NK-92 (cell line): ENCODE data around the gene DCPS.

Source experiments
- DNase-seq: peaks from one replicate; lab custom pipeline; 2025; ENCODE audit not compliant: unreplicated experiment; lab: John Stamatoyannopoulos, UW

The DCPS gene

DNA sequence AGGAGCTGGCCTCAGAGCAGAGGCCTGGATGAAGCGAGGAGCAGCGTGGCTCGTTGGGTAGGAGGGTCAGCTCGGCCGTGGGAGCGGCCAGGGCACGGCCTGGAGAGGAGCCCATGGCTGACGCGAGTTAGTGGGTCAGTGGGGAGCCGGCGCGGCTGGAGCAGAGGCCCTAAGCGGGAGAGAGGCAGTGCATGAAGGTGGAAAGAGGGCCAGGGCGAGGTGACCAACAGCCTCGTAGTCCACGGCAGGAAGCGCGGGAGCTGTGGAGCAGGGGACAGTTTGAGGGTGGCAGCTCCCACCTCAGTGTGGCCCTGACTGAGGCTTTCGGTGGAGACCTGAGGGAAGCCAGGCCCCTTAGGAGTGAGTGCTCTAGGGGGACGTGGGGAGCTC, 24.1 kb downstream of the DCPS start:
- no peak for DNase-seq

DNA sequence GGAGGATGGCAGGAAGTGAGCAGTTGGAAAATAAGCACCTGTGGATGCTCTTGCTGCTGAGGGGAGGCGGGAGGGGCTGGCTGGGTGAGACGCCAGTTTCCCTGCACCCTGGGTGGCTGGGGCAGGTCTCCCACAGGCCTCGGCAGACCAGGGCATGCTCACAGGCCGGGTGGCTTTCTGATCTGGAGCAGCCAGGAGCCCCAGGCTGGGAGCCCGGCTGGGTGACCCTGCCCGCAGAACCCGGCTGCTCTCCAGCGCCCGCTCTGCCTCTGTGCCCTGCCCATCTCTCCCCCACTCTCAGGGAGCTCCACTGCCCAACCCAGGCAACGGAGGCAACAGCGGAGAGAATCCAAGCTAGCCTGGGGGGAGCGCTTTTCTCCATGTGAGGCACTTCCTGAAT, 24.6 kb downstream of the DCPS start:
- DNase-seq, result no peak

DNA sequence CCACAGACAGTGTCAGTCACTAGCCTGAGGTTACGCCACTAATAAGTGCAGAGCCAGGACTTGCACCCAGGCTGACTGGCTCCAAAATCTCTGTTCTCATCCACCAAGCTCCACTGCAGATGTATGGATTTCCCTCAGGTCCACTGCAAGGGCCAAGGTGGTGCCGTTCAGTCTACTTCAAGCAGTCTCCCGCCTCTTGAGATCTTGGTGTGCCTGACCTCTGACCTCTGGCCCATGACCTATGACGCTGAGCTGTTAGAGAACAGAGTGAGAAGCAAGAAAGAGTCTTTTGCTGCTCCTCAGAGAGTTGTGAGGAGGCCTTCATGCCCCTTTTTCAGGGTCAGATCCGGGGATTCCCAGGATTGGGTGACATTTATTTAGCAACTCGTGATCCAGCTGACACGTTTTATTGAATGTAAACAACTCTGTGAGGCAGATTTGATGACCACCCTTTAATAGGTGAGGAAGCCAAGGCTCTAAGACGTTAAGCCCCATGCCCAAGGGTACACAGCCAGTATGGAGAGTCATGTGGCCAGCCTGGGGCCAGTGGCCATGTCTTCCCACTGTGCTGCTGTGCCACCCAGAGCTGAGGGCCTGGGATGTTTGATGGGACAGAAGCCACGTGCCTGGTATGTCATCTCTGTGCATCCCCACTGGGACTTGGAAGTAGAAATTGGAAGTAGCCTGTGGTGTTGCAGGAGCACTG, 25.2 kb downstream of the DCPS start:
- no peak for DNase-seq

DNA sequence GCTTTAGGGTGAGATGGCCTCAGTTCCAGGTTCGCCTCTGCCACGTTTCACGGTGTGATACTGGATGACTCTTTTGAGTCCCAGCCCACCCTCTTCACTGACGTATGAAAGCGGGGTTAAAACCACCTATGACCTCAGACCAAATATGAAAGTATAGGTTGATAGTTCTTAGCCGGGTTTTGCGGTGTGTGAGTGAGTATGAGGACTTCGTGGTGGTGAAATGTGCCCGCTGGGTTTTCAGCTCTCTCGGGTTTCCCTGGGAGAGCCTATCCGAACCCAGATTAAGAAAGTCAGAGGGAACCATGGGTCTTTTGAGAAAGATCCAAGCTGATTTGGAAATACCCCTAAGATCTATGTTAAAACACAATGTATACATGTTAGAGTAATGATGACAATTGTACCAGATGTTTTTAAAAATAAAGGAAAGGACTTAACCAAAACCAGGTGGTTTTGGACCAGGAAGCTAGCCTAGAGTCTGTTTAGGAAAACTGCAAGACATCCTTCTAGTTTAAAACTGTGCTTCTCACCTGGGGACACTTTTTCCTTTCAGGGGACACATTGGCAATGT, 25.9 kb downstream of the DCPS start:
- no peak for DNase-seq

DNA sequence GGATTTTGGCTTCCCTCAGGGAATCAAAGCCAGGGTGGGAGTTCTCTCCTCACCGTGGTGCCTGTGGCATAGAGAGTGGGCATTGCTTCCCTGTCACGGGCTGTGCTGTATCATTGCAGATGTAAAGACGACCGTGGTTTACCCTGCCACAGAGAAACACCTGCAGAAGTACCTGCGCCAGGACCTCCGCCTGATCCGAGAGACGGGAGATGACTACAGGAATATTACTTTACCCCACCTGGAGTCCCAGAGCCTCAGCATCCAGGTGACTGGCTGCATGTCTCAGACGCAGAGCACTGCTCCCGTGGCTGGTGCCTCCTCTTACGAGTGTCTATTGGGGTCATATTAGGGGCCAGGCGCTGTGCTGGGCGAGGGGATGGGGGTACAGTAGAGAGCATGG, 27.4 kb downstream of the DCPS start:
- DNase-seq, result no peak

DNA sequence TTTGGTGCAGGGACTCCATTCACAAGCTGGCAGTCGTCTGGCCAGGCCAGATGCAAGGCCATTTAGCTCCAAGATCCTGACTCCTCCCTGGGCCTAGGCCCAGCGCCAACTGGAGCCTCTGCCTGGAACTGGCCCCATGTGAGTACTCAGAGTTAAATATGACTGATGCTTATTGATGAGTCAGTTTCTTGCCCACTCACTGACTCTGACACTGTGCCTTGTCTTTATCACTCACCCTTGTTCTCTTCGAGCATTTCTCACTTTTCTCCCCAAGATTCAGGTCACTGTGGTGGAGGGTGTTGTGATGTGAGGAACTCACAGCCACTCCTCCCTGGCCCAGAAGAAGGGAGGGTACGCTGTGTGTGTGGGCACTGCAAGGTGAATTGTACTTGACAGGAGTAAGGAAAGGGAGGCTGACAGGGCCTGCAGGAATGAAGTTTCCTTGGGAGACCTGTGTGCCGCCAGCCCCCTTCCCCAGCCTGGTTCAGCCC, 28.4 kb downstream of the DCPS start:
- no peak for DNase-seq

DNA sequence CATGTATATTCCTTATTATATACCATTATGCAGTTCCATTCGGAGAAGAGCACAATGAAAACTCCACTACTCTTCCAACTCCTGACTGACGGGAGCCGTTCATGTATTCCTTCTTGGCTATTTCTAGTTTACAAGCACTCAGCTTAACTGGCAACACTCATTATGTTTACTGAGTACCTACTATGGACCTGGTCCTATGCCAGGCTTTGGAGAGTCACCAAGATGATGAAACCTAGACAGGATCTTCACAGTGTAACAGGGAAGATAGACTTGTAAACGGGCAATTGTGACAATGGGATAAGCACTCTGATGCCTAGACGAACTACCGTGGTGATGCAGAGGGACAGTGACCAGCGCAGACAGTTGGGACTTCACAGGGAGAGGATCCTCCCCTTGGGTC, 29.3 kb downstream of the DCPS start:
- DNase-seq, result no peak

DNA sequence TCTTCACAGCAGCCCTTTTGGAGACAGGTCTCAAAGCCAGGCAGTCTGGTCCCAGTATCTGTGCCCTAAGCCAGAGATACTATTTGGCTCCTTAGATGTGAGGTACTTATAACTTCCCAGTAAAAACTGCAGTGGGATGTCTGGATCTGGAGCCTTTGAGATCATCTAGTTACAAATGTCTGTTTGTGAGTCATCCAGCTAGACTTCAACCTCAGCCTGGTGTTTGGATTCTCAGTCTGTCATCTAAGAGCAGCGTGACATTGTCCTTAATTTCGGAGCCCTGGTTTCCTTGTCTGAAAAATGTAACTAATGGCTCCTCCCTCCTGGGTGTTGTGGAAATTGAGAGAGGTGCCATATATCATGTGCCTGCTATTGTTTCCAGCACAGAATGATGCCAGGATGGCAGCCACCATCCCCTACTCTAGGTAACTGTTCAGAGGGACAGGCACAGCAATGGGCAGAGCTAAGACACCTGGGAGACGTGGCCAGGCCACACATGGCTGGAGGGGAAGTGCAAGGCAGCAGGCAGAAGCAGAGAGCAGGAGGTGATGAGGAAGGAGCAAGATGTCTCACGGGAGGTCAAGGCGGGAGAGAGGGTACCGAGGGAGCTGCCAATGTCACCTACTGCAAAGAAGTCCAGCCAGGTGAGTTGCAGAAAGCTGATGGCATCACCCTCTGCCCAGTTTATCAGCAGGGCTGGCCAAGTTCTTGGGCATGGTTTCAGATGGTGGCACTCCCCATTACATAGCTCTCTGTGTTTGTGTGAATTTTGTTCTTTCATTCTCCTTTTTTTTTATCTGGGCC, 31.0 kb downstream of the DCPS start:
- no peak for DNase-seq

DNA sequence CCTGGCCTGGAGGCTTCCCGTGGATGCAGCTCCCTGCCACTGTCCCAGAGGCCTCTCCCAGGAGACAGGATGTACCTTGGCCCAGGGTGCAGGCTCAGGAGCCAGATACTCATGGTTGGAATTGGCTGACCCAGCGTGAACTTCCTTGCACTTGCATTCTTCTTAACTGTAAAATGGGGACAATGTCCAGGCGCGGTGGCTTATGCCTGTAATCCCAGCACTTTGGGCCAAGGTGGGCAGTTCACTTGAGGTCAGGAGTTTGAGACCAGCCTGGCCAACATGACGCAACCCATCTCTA, 31.6 kb downstream of the DCPS start:
- no peak for DNase-seq

DNA sequence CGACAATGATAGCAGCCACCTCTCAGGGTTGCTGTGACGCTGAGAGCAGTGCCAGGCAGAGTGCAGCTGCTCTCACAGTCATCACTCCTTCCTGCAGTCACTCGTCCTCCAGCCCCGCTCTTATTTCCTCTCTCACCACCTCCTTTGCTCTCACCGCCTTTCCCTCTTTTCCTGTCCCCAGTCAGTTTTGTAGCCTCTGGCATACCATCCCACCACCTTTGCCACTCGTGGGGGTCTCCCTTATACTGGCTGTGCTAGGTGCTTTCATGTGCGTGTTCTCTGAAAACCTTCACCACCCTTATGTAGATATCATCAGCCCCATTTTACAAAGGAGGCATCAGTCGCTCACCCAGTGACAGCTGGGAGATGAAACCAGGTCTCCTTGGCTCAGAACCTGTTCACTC, 32.3 kb downstream of the DCPS start:
- no peak for DNase-seq

DNA sequence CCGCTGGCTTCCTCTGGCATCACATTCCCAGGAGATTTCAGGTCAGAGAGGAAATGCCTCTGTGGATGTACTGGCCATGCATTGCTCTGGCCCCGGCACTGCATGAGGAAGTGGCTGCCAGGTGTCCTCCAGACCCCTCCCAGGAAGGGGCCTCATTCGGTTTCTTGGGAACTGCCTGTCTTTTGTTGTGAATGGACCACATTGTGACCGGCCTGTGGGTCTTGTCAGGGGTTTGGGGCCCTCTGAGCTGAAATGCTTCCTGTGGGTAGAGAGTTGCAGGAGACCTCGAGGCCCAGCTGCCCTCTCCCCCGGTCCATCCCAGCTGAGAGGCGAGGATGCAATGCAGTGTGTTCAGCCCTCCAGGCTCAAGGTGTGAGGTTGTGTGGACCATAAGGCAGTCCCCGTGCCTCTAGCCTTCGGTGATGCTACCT, 32.8 kb downstream of the DCPS start:
- DNase-seq, result no peak

DNA sequence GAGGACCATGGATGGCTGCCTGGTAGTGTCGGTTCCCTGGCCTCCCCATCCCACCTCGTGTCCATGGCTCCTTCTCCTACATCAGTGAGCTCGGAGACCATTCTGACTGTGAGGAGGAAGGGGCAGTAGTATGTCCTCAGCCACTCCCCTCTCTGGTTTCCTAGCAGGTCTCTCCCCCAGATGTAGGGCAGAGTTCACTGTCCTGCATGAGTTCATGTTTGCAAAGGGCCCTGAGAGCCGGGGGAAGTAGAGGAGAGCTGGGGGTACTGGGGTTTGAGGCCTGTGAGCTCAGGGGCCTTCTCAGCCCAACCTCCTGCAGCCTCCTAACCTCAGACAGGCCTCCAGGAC, 33.2 kb downstream of the DCPS start:
- DNase-seq, result no peak

DNA sequence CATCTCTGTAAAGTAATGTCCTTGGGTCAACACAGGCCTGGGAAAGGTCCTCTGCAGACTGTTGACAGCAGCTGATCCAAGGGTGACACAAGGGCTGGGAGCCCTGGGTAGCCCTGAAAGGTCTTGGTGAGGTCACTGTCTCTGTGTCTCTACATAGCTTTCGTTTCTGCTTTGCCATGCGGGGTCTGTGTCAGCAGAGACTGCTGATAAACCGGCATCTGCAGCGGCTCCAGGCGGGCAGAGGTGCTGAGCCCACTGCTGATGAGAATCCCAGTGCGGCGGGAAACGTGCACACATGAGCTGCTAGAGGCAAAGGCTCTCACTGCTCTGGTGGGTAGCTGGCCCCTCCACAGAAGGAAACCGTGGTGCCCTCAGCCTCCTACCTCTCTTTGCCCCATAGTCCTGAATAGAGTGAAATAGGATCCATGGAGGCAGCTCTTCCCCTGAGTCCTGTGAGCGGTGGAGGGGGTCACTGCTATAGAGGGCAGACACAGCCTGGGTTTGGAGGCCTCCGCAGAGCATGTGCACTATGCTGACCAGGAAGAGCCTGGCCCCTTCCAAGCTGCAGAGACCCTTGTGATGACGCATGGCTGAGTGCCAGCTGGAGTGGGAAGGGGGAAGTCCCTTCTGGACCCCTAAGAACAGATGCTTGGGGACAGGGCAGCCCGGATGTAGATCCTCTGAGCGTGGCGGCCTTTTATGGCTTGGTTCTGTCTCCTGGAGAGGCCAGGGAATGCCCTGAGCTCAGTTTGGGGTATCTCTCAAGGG, 33.8 kb downstream of the DCPS start:
- no peak for DNase-seq

DNA sequence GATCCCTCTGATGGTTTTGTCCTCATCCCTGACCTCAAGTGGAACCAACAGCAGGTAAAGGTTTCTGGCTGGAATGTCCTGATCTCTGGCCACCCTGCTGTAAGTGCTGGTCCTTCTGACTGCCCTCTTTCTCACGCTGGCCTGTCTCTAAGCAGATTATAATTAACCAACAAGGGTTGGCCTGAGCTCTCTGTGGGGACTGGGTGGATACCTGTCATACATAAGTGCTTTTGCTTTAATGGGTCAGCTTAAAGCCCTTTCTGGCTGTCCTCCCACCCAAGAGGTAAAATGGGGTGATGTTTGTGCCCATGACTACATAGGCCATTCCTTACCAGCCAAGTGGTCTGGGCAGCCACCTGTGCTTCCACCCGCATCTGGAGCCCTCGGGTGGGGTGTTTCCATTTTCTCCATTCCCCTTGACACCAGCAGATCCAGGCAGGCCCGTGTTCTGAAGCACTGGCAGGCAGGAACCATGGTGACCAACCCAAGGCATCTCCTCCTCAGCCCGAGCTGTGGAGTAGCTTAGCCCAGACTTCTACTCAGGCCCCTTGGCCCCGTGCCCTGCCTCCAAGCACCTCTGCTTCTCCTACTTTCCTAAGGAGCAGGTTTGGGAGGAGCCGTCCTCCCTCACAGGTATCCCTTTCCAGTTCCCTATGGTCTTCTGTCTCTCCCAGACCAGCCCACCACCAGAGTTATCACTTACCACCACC, 34.6 kb downstream of the DCPS start:
- no peak for DNase-seq

DNA sequence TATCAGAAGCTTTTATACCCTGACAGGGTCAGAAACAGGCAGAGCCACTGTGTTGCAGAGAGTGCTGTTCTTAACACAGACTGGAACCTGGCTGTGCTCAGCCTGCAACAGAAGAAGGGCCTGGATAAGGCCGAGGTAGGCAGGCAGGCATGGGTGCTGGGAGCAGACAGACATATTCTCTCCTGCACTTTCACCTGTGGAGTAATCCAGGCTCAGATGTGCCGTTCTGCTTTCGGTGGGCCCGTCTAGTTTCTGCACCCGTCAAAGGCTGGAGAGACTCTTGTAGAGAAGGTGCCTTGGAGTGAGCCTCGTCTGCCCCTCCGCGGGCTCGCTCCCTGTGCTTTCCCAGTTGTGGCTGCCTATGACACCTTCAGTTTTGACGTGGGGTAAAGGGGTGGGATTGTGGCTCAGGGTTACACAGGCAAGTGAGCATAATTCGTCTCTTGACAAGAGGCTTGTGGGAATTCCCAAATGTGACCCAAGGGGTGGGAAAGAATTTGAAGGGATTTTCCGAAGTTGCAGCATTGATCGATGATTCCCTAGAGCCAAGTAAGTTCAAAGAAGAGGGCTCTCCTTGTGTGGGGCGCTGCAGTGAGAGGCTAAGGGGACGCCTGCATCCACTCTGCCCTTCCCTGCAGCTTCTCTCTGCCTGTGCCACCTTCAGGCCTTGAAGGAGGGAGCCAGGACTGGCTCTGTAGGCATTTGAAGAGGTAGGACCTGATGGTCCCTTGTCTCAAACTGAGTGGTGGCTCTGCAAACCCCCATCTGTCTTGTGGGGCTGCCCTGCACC, 35.4 kb downstream of the DCPS start:
- no peak for DNase-seq

DNA sequence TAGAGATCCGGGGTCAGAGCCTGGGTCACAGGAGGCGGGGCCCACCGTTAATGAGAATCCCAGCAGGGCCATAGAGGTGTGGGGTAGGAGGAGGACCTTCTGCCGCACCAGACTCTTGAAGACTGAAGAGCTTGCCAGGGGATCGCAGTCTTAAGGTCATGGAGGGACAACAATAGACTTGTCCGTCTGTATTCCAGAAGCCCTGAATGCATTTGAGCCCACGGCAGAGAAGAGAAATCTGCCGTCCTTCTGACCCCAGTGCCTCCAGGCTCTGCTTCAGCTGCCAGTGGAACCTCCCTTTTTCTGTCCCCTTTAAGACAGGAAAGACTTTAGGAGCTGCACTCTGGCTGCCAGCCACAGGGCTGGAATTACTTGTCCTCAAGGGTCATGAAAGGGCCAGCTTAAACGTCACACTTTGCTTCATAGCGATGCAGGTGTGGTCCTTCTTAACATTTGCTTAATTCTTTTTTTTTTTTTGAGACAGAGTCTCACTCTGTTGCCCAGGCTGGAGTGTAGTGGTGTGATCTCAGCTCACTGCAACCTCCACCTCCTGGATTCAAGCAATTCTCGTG, 36.1 kb downstream of the DCPS start:
- DNase-seq, result no peak

DNA sequence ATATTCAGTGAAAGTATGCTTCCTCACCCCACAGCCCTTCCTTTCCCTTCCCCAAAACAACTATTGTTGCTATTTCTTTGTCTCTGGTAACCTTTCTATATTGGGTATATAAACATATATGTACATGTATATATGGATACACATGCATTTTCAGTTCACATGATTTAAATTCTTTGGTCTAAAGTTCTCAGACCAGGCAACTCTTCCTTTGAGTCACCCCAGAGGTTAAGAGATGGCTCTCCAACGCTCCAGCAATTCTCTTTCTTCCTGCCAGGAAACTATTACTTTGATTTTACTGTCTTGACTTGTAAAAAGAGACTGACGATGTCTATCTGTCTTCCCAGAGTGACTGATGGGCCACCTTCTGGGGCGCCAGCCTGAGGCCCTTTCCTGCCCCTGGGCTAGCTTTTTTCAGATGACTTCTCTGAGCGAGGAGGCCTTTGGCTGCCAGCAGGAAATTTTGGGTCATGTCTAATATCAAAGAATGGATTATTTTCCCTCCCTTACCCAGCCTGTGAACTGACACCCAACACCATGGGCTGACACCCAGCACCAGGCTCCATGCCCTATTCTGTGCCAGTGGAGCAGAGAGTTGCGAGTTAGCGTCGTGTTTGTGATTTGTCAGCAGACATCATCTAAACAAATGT, 37.2 kb downstream of the DCPS start:
- no peak for DNase-seq

DNA sequence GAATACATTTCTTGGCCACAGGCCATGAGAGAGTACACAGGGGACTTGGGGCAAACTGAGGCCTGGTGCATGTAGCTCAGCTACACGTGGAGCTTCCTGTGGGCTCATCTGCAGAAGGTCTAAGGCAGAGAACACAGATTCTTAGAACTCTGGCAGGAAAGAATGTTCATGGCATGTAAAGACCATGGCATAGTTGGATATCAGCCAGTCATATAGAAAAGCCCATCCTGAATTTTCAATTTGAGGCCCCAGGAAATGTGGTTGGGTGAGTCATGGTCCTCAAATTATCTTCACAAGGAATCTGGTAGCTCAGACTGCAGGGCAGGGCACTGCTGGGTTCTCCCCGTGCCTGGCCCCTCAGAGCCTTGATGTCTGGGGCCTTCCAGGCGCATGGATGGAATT, 37.9 kb downstream of the DCPS start:
- DNase-seq, result no peak

DNA sequence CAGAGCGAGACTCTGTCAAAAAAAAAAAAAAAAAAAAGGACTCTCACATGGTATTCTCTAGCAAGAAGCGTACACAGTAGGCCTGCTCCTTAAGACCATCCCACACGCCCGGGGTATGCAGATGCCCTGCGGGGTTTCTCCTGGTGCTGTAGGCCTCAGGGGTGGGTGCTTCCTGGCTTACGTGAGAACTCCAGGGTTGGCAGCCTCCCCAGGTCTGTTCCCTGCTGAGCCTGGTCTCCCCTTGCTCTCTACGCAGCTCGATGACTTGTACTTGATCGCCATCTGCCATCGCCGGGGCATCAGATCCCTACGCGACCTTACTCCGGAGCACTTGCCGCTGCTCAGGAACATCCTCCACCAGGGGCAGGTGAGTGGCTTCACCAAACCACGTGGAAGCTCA, 39.2 kb downstream of the DCPS start:
- DNase-seq, result no peak
